ENCODE measurements around the gene EFNB1.
A peak's percentile ranks its signal among the peaks of the same experiment; 100 is the strongest.

EFNB1 gene

DNA sequence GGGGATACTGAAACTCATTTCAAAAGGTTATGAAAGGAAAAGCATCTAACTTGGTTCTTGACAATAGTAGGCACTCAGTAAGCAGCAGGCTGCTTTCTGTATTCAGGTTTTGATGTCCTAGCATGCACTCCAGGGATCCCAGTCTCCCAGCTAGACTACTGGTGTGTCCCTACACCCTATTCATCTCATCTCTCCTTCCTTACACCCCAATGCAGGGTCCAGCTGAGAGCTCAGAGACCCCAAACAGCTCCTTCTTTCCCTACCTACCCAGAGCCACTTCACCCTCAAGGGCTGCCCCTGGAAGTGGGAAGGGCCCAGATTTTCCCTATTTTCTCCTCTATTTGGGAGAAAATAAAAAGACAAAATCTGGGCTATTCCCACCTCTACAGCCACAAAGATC lies 1.6 kb upstream of the EFNB1 start:
- no peak for DNase-seq (ENCODE audit: low read depth in 3 of 3, low spot score in 1 of 3)

DNA sequence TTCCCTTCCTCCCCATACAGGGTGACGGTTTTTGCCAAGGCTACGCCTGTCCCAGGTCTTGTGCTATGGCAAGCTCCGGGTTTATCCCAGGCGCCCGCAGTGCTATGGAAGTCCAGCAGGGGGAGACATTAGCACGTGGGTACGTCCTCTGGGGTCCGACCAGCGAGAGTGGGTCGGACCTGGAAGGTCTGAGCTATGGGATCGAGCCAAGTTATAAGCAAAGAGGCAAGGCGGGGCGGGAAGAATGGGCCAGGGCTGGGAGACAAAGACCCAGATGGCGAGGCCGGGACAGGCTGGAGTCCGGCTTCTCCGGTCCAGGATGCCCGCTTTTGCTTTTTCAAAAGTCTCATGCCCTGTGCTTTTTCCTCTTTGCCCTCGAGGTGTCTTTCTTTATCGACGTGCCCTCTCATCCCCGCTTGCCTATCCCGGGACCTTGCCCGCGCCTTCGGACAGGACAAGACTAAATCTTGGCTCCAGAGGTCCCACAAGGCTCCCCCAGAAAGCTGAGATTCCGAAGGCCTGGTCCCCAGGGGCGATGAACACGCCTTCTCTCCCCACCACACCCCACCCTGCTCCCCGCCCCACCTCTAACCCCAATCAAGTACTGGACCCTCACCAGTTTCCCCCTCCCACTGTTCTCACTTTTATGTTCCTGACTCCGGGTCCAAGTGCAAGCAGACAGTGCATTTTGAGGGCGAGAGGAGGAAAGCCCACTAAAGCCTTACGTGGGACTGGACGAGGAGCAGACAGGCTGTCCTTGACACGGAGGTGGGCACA lies 785 bp upstream of the EFNB1 start:
- peak; percentile 18 to 69 (median 52) for DNase-seq (ENCODE audit: low read depth in 3 of 3, low spot score in 1 of 3)

GRCh38 chrX:68829582-68830418 lies 979 bp downstream of the EFNB1 start:
- no peak for DNase-seq (ENCODE audit: low read depth in 3 of 3, low spot score in 1 of 3)

- no peak for DNase-seq (ENCODE audit: low read depth in 3 of 3, low spot score in 1 of 3)
These were observed 1.9 kb downstream of the EFNB1 start for GRCh38 chrX:68830419-68831404.

GRCh38 chrX:68831405-68832100 lies 2.7 kb downstream of the EFNB1 start:
- no peak for DNase-seq (ENCODE audit: low read depth in 3 of 3, low spot score in 1 of 3)

- DNase-seq (ENCODE audit: low read depth in 3 of 3, low spot score in 1 of 3) = no peak
These were observed 3.2 kb downstream of the EFNB1 start for GRCh38 chrX:68832101-68832416.

DNA sequence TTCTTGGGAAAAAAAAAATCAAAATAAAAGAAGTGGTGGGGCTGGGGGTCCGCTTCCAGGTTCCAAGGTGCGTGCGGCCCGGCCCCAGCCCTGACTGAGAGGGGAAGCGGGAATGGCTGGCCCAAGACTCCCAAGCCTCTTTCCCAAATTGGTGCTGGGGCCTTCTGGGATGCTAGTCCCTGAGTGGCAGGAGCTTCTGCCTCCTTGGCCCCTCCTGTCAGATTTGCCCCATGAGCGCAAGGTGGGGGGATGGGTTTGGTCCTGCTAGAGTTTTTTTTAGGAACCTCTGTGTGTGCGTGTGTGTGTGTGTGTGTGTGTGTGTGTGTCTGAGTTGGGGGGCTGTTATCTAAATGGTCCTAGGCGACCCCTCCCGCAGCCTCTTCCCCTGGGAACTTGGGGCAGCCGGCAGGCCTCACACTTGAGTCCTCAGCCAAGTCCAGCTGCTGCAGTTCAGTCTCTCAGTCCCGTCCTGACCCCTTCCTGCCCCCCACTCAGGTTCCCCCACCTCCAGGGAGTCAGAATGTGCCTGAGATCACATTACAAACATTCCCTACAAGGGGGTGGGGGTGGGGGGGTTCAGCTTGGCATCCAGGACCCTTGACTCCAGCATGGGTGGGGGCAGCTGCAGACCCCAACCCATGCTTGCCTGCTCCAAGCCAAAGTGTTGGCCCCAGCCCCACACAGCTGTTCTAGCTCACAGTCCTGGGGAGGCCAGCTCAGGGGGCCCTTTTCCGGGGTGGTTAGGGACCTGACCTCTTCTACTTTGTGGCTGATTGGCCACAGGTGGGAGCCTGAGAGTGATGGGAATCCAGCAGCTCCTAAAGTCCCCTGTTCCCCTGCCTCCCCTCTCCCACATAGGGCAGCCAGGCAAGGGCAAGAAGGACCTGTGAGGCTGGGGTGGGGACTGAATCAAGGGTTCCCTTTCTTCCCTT lies 4.0 kb downstream of the EFNB1 start:
- DNase-seq (ENCODE audit: low read depth in 3 of 3, low spot score in 1 of 3) = no peak

DNA sequence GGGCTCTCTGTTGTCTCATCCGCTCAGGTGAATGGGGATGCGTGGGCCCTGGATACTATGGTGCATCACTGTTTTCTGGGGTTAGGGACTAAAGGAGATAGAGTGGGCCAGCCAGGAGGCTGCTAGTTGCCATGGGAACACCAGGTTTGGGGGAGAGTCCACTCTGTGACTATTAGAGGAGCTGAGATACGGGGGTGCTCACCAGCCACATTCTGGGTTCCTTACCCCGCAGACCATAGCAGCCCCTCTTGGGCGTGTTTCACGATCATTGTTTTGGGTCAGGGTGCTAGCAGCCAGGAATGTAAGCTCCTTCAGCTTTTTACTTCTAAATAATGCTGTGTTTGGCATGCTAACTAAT lies 4.6 kb downstream of the EFNB1 start:
- DNase-seq (ENCODE audit: low read depth in 3 of 3, low spot score in 1 of 3) = no peak

DNA sequence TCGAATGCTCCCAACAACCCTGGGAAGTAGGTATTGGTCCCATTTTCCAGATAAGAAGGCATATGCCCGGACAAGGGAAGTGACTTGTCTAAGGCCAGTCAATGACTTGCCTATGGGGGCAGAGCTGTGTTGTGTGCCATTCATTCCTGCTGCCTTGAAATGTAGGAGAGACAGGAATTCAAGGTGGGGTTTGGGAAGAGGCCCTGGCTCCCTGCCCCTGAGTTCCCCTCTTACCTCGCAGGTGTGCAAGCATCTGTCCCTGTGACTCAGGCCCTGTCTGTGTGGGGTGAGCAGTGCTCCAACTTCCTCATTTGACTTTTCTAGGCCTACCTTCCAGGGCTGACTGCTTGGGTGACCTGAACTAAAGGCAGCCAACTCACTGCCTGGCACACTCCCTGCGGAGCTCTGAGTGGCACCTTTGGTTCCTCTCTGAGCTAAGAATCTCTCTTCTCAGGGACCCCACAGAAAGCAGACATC lies 5.1 kb downstream of the EFNB1 start:
- DNase-seq (ENCODE audit: low read depth in 3 of 3, low spot score in 1 of 3) = no peak

- no peak for DNase-seq (ENCODE audit: low read depth in 3 of 3, low spot score in 1 of 3)
These were observed 5.7 kb downstream of the EFNB1 start for GRCh38 chrX:68834371-68835103.

- DNase-seq (ENCODE audit: low read depth in 3 of 3, low spot score in 1 of 3) = no peak
These were observed 6.3 kb downstream of the EFNB1 start for GRCh38 chrX:68835104-68835442.

GRCh38 chrX:68835468-68835867 lies 6.6 kb downstream of the EFNB1 start:
- no peak for DNase-seq (ENCODE audit: low read depth in 3 of 3, low spot score in 1 of 3)

DNA sequence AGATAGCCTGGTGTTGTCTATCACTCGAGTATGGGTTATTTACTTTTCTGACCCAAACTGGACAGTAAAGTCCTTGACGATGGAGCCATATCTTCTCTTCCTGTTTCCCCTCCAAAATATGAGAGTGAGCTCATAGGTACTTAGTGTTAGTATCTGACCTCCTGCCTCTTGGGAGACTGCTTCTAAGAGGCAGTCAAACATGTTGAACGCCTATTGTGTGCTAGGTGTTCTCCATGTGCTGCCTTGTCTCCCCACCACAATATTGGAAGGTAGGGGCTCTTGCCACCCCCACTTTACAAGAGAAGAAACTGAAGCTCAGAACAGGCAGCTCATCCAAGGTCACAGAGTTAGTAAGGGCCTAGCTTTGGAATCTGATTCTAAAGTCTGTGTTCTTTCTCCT lies 8.3 kb downstream of the EFNB1 start:
- no peak for DNase-seq (ENCODE audit: low read depth in 3 of 3, low spot score in 1 of 3)

DNA sequence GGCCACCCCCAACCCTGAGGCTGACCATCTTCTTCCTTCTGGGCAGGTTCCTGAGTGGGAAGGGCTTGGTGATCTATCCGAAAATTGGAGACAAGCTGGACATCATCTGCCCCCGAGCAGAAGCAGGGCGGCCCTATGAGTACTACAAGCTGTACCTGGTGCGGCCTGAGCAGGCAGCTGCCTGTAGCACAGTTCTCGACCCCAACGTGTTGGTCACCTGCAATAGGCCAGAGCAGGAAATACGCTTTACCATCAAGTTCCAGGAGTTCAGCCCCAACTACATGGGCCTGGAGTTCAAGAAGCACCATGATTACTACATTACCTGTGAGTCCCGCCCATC lies 9.7 kb downstream of the EFNB1 start:
- no peak for DNase-seq (ENCODE audit: low read depth in 3 of 3, low spot score in 1 of 3)

DNA sequence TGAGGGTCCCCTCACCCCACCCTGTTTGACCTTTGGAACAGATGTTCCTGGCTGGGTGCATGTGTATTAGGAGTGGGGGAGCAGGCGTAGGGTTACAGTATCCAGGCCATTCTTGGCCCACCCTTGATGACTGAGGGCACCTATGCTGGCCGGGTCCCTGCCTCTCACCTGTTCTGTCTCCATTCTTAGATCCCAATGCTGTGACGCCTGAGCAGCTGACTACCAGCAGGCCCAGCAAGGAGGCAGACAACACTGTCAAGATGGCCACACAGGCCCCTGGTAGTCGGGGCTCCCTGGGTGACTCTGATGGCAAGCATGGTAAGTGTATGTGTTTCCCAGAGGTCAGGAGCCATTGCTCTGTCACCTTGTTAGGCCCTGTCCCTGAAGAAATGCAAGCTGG lies 10.9 kb downstream of the EFNB1 start:
- no peak for DNase-seq (ENCODE audit: low read depth in 3 of 3, low spot score in 1 of 3)

- no peak for DNase-seq (ENCODE audit: low read depth in 3 of 3, low spot score in 1 of 3)
These were observed 11.4 kb downstream of the EFNB1 start for GRCh38 chrX:68840256-68840655.

DNA sequence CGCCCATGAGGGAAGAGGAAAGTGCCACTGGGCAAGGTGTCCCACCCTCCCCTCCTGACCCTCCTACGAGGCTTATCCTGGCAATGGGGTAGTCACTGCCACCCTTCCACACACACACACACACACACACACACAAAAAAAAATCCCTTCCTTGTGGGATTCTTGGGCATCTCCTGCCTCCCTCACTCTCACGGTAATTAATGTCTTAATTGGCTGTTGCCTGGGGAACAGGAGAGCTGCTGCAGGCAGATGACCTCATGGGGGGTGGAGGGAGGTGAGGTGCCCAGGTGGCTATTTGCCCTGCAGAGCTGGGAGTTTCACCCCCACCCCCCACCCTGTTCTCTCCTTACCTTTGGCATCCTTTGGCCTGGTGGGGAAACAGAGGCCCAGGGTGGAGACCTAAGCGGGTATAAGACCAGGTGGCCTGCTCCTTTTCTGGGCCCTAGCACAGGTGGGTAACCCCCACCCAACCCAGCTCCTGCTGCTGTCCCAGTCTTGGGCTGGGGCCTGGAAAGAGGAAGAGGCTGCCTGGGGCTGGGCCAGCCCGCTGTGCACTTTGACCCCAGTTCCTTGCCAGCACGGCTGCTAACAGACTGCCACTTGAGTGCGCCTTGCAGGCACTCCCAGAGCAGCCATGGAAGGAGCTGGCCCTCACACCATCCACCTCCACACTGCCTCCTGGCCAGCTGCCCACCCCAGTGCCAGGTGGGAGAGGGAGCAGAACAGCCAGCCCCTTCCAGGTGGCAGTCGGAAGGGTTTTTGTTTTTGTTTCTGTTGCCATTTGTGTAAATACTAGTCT lies 12.6 kb downstream of the EFNB1 start:
- DNase-seq (ENCODE audit: low read depth in 3 of 3, low spot score in 1 of 3) = no peak

- DNase-seq (ENCODE audit: low read depth in 3 of 3, low spot score in 1 of 3) = no peak
These were observed 13.5 kb downstream of the EFNB1 start for GRCh38 chrX:68842351-68842750.

Data from stimulated activated CD4-positive, alpha-beta T cell treated with anti-CD3 and anti-CD28 coated beads, TNF-alpha, amount 100 ng/mL, for 1 hour (primary cell).